Neural cell (in vitro differentiated cells): ENCODE measurements around the gene GAN. TPM values are rescaled to one million over a fixed set of nuclear protein-coding genes. Genes with fewer than 3 reads are reported as not detected.

Experiments used
- H2AFZ ChIP-seq: fragments of 200-600, 300-800 bp; sonication (generic), shearing (Covaris generic); 2 replicates; pipeline ENCODE4 v1.6.0; 2014; ENCODE audit warnings: low read depth, mild to moderate bottlenecking, antibody characterized with exemption, low read length, moderate library complexity
- H3F3A ChIP-seq: fragments of 200-600 bp; shearing (Covaris generic); 2 replicates; pipeline ENCODE4 v1.6.1; 2016; ENCODE audit warnings: mild to moderate bottlenecking, moderate library complexity, mixed read lengths, antibody characterized with exemption, low read length; ENCODE audit not compliant: insufficient read depth, poor library complexity, severe bottlenecking
- H3K27ac ChIP-seq: fragments of 200-600, 300-800 bp; sonication (generic), shearing (Covaris generic); 2 replicates; pipeline ENCODE4 v1.5.1; 2014; ENCODE audit warnings: mild to moderate bottlenecking, low read length, moderate library complexity
- H3K27me3 ChIP-seq: fragments of 300-800, 200-600 bp; sonication (generic), shearing (Covaris generic); 2 replicates; pipeline ENCODE4 v1.6.0; 2014; ENCODE audit warnings: mild to moderate bottlenecking, low read depth, low read length, moderate library complexity; ENCODE audit not compliant: insufficient read depth
- H3K36me3 ChIP-seq: fragments of 300-800, 200-600 bp; sonication (generic), shearing (Covaris generic); 2 replicates; pipeline ENCODE4 v1.5.1; 2014; ENCODE audit warnings: mild to moderate bottlenecking, antibody characterized with exemption, low read length, moderate library complexity; ENCODE audit not compliant: insufficient read depth
- H3K4me2 ChIP-seq: fragments of 300-800, 200-600 bp; sonication (generic), shearing (Covaris generic); 2 replicates; pipeline ENCODE4 v1.6.0; 2014; ENCODE audit warnings: mild to moderate bottlenecking, low read length
- H3K4me3 ChIP-seq: fragments of 300-800, 200-600 bp; sonication (generic), shearing (Covaris generic); 2 replicates; pipeline ENCODE4 v1.5.1; 2014; ENCODE audit warnings: mild to moderate bottlenecking, low read length, moderate library complexity
- H3K79me2 ChIP-seq: fragments of 200-600 bp; shearing (Covaris generic); replicated peaks from 2 replicates; pipeline ENCODE4 v1.6.0; 2014; ENCODE audit warnings: mild to moderate bottlenecking, low read length, moderate library complexity; ENCODE audit not compliant: insufficient read depth
- H3K9ac ChIP-seq: fragments of 300-800, 200-600 bp; sonication (generic), shearing (Covaris generic); 2 replicates; pipeline ENCODE4 v1.6.1; 2016; ENCODE audit warnings: mild to moderate bottlenecking, low read length, mixed read lengths
- H3K9me2 ChIP-seq: fragments of 200-600 bp; shearing (Covaris generic); 2 replicates; pipeline ENCODE4 v1.6.1; 2016; ENCODE audit warnings: mild to moderate bottlenecking, low read length, mixed read lengths; ENCODE audit not compliant: insufficient read depth
- H3K9me3 ChIP-seq: fragments of 200-600, 300-800 bp; sonication (generic), shearing (Covaris generic); 2 replicates; pipeline ENCODE4 v1.6.1; 2016; ENCODE audit warnings: mild to moderate bottlenecking, mixed run types, low read length, moderate library complexity, mixed read lengths
- H4K20me1 ChIP-seq: fragments of 200-600 bp; shearing (Covaris generic); 2 replicates; pipeline ENCODE4 v1.6.1; 2016; ENCODE audit warnings: mild to moderate bottlenecking, mixed run types; ENCODE audit not compliant: insufficient read depth
- EP300 ChIP-seq: fragments of 450-650 bp; conservative IDR thresholded peaks from 2 replicates; pipeline ENCODE4 v1.6.1; 2014; ENCODE audit warnings: antibody characterized with exemption, mild to moderate bottlenecking, moderate library complexity; ENCODE audit not compliant: poor library complexity, severe bottlenecking
- EZH2 ChIP-seq: fragments of 200-600, 300-800 bp; shearing (Covaris generic), sonication (generic); IDR thresholded peaks from 2 replicates; pipeline ENCODE4 v1.6.1; 2014; ENCODE audit warnings: antibody characterized with exemption, low read length, borderline replicate concordance, mild to moderate bottlenecking; ENCODE audit not compliant: insufficient read depth, poor library complexity, severe bottlenecking
- MXI1 ChIP-seq: fragments of 450-650 bp; conservative IDR thresholded peaks from 2 replicates; pipeline ENCODE4 v1.6.1; 2014; ENCODE audit warnings: antibody characterized with exemption, mild to moderate bottlenecking; ENCODE audit not compliant: poor library complexity, severe bottlenecking
- POLR2AphosphoS5 ChIP-seq: IDR thresholded peaks from 2 replicates; pipeline ENCODE4 v1.6.1; 2012
- RAD21 ChIP-seq: fragments of 450-650 bp; conservative IDR thresholded peaks from 2 replicates; pipeline ENCODE4 v1.6.1; 2014; ENCODE audit warnings: antibody characterized with exemption, mild to moderate bottlenecking, moderate library complexity
- REST ChIP-seq: IDR thresholded peaks from 2 replicates; pipeline ENCODE4 v1.6.1; 2012; ENCODE audit warnings: borderline replicate concordance
- SMC3 ChIP-seq: fragments of 450-650 bp; conservative IDR thresholded peaks from 2 replicates; pipeline ENCODE4 v1.6.1; 2014; ENCODE audit warnings: antibody characterized with exemption, mild to moderate bottlenecking, moderate library complexity; ENCODE audit not compliant: poor library complexity
- TAF1 ChIP-seq: IDR thresholded peaks from 2 replicates; pipeline ENCODE4 v1.6.1; 2012; ENCODE audit warnings: low read depth
- polyA plus RNA-seq: library from polyadenylated mRNA; depleted of rRNA; stranded (reverse); fragments of >200 nt; gene quantifications from 2 replicates; pipeline ENCODE4 v1.2.3, GENCODE V29; 2014
- TF ChIP-seq, protein P1 (sequence below): fragments of 450-650 bp; IDR thresholded peaks from 2 replicates; pipeline ENCODE4 v1.5.1; 2014; ENCODE audit warnings: antibody characterized with exemption, mild to moderate bottlenecking, moderate library complexity; ENCODE audit not compliant: poor library complexity, severe bottlenecking

The GAN gene
- polyA plus RNA-seq, 1 donor from 2014 or later: 9.1 TPM

DNA sequence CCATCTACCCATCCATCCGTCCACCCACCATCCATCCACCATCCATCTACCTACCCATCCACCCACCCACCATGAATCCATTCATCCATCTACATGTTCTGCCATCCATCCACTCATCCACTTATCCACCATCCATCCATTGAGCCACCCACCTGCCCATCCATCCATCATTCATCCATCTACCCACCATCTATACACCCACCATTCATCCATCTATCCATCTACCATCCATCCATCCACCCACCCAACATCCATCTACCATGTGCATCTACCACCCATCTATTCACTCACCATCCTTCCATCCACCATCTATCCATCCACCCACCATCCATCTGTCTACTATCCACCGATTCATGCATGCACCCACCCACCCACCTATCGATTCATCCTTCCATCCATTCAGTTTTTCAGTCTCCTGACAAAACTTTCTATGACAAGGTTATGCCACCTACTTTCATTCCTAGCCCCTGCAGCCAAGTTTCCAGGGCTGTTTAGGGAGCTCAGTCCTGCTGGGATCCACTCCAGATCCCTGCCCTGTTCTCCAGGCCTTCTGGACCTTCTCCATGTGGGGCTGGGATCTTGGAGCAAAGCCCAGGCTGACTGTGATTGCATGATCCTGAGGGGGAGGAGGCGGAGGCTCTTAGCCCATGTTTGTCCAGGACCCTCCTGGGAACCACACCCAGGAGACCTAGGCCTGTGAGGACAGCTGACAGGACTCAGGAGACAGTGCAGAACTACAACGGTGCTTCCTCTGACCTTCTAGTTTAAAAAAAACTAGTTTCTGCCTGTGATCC lies 48.9 kb upstream of the GAN start:
- H3K27ac ChIP-seq: no peak overlapping the region
- H3K9me3 ChIP-seq: no peaks in the 10 kb centered on the region
- H3K9ac ChIP-seq: no peak overlapping the region
- no peaks in the 10 kb centered on the region for H3K9me2 ChIP-seq
- H3K36me3 ChIP-seq: no peaks in the 10 kb centered on the region
- no peak overlapping the region for H3K4me3 ChIP-seq
- no peak for TF ChIP-seq EP300
- TF ChIP-seq SMC3: no peak
- TF ChIP-seq, protein P1, sequence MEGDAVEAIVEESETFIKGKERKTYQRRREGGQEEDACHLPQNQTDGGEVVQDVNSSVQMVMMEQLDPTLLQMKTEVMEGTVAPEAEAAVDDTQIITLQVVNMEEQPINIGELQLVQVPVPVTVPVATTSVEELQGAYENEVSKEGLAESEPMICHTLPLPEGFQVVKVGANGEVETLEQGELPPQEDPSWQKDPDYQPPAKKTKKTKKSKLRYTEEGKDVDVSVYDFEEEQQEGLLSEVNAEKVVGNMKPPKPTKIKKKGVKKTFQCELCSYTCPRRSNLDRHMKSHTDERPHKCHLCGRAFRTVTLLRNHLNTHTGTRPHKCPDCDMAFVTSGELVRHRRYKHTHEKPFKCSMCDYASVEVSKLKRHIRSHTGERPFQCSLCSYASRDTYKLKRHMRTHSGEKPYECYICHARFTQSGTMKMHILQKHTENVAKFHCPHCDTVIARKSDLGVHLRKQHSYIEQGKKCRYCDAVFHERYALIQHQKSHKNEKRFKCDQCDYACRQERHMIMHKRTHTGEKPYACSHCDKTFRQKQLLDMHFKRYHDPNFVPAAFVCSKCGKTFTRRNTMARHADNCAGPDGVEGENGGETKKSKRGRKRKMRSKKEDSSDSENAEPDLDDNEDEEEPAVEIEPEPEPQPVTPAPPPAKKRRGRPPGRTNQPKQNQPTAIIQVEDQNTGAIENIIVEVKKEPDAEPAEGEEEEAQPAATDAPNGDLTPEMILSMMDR: no peak
- no peaks in the 10 kb centered on the region for H3K27me3 ChIP-seq
- no peak overlapping the region for H3K4me2 ChIP-seq
- no peaks in the 10 kb centered on the region for H4K20me1 ChIP-seq
- no peaks in the 10 kb centered on the region for H3F3A ChIP-seq
- no peaks in the 10 kb centered on the region for H3K79me2 ChIP-seq
- no peak overlapping the region for H2AFZ ChIP-seq

GRCh38 chr16:81266680-81267095 lies 48.1 kb upstream of the GAN start:
- no peaks in the 10 kb centered on the region for H3F3A ChIP-seq
- no peak overlapping the region for H3K4me2 ChIP-seq
- no peaks in the 10 kb centered on the region for H3K79me2 ChIP-seq
- TF ChIP-seq, protein P1: no peak
- no peak for TF ChIP-seq EP300
- no peak for TF ChIP-seq SMC3
- no peak for TF ChIP-seq MXI1
- no peak for TF ChIP-seq TAF1
- TF ChIP-seq POLR2AphosphoS5: no peak
- TF ChIP-seq RAD21: no peak
- TF ChIP-seq EZH2: no peak
- no peak for TF ChIP-seq REST
- no peak overlapping the region for H2AFZ ChIP-seq
- no peaks in the 10 kb centered on the region for H4K20me1 ChIP-seq
- no peak overlapping the region for H3K27ac ChIP-seq
- no peak overlapping the region for H3K9ac ChIP-seq
- H3K36me3 ChIP-seq: no peaks in the 10 kb centered on the region
- H3K4me3 ChIP-seq: no peak overlapping the region
- no peaks in the 10 kb centered on the region for H3K9me3 ChIP-seq
- H3K27me3 ChIP-seq: no peaks in the 10 kb centered on the region
- H3K9me2 ChIP-seq: no peaks in the 10 kb centered on the region
